ENCODE measurements around the gene NLE1.
A peak's percentile ranks its signal among the peaks of the same experiment; 100 is the strongest.
"Not testable (repeated sequence)": the region's sequence is repeated elsewhere in the genome, so short reads cannot be mapped to it uniquely, and the experiment has no call there.

The NLE1 gene

DNA sequence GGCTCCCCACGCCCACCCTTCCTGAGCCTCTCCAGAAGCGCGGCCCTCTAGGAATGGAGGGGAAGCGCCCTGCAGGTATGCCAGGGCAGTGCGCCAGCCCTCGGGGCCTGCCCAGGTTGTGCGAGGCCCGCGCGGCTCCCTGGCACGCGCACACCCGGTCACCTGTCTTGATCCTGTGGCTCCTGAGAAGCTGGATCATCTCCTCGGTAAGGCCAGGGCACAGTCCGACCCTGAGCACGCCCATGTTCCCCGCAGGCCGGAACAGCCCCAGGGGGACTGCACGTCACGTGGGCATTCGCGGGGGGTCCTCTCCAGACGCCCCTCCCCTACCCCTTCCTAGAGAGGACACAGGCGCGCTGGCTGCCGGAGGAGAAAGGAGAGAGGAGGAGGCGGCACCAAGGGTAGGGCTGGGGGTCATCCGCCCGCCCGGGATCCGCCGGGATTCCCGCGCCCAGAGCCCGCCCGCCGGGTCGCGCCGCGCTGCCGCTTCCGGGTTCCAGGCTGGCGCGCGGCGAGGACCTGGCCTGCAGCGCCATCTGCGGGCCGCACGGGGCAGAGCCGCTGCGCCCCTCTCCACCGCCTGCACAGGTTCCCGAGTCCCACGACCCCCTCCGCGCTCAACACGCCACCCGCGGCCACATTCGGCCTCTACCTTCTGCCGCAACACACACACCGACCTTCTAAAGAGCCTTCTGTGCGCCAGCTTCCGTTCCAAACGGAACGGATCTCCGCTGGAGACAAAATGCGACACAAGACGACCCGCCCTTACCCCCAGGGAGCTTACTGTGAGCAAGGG lies 22.5 kb downstream of the NLE1 start, which contains the start of gene RAD51D:
RAD51D (minus strand) TSS at position 491 of the 796 bp plus-strand sequence; CDS start at position 244, 247 bp downstream.
- peak within 1 kb of the TSS; percentile 54 for H3K4me3 ChIP-seq (replicated peaks; ENCODE audit: insufficient read depth, low read length)
- peak; percentile 14; the same call in 1 of the 2 replicates for TF ChIP-seq SPI1 (IDR thresholded peaks at IDR 0.05; ENCODE audit: borderline replicate concordance, low read depth)
- TF ChIP-seq GABPA (IDR thresholded peaks at IDR 0.05; ENCODE audit: low read depth), result no peak
- TF ChIP-seq, protein P1, sequence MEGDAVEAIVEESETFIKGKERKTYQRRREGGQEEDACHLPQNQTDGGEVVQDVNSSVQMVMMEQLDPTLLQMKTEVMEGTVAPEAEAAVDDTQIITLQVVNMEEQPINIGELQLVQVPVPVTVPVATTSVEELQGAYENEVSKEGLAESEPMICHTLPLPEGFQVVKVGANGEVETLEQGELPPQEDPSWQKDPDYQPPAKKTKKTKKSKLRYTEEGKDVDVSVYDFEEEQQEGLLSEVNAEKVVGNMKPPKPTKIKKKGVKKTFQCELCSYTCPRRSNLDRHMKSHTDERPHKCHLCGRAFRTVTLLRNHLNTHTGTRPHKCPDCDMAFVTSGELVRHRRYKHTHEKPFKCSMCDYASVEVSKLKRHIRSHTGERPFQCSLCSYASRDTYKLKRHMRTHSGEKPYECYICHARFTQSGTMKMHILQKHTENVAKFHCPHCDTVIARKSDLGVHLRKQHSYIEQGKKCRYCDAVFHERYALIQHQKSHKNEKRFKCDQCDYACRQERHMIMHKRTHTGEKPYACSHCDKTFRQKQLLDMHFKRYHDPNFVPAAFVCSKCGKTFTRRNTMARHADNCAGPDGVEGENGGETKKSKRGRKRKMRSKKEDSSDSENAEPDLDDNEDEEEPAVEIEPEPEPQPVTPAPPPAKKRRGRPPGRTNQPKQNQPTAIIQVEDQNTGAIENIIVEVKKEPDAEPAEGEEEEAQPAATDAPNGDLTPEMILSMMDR (IDR thresholded peaks at IDR 0.05; ENCODE audit: insufficient read depth, low read length), result peak; percentile 72
- peak; percentile 69 for TF ChIP-seq POLR2AphosphoS5 (IDR thresholded peaks at IDR 0.05; ENCODE audit: low read depth)
- TF ChIP-seq REST (IDR thresholded peaks at IDR 0.05; ENCODE audit: insufficient replicate concordance, low read depth), result peak; percentile 41
- peak; percentile 71 to 77 for DNase-seq (ENCODE audit: low read depth in 1 of 2, low spot score in 1 of 2)
- no peaks in the 10 kb centered on the region for H3K27me3 ChIP-seq (ENCODE audit: insufficient read depth, poor library complexity, severe bottlenecking)
- H3K27ac ChIP-seq (replicated peaks), result peak within 1 kb of the TSS; percentile 86

GRCh38 chr17:35117984-35118383 lies 24.1 kb downstream of the NLE1 start:
- peak in 1 of 2 experiments; percentile 63 for DNase-seq (ENCODE audit: low read depth in 1 of 2, low spot score in 1 of 2)
- no peak for TF ChIP-seq GABPA (IDR thresholded peaks at IDR 0.05; ENCODE audit: low read depth)
- TF ChIP-seq, protein P1 (IDR thresholded peaks at IDR 0.05; ENCODE audit: insufficient read depth, low read length), result peak; percentile 41
- TF ChIP-seq POLR2AphosphoS5 (IDR thresholded peaks at IDR 0.05; ENCODE audit: low read depth), result no peak
- no peak for TF ChIP-seq REST (IDR thresholded peaks at IDR 0.05; ENCODE audit: insufficient replicate concordance, low read depth)
- no peak for TF ChIP-seq SPI1 (IDR thresholded peaks at IDR 0.05; ENCODE audit: borderline replicate concordance, low read depth)
- Histone ChIP-seq H3K27ac (replicated peaks) (no peak overlapping the region), H3K4me3 (replicated peaks; ENCODE audit: insufficient read depth, low read length) (no peak overlapping the region), H3K27me3 (ENCODE audit: insufficient read depth, poor library complexity, severe bottlenecking) (no peaks in the 10 kb centered on the region)

DNA sequence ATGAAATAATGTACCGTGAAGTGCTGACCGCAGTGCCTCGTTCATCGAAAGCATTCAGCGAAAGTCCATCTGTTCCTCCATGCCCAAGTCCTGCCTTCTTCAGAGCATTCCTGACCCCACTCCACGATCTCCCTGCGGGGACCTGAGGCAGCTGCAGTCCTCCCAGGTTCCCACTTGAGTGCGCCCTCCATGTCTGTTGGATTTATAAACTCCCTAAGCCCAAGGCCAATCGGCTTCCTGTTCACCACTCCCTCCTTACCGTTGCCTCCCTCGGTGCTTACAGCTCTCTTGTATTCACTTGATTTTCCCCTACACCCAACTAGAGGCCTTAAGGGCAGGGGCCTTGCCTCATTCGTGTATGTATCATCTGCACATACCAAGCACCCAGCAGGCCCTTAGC lies 25.3 kb downstream of the NLE1 start:
- H3K27me3 ChIP-seq (ENCODE audit: insufficient read depth, poor library complexity, severe bottlenecking), result no peaks in the 10 kb centered on the region
- no peak for TF ChIP-seq REST (IDR thresholded peaks at IDR 0.05; ENCODE audit: insufficient replicate concordance, low read depth)
- H3K4me3 ChIP-seq (replicated peaks; ENCODE audit: insufficient read depth, low read length), result no peak overlapping the region
- no peak overlapping the region for H3K27ac ChIP-seq (replicated peaks)
- no peak for DNase-seq (ENCODE audit: low read depth in 1 of 2, low spot score in 1 of 2)

- not testable (repeated sequence) for H3K27ac ChIP-seq (replicated peaks); H3K27me3 ChIP-seq (ENCODE audit: insufficient read depth, poor library complexity, severe bottlenecking); DNase-seq (ENCODE audit: low read depth in 1 of 2, low spot score in 1 of 2); H3K4me3 ChIP-seq (replicated peaks; ENCODE audit: insufficient read depth, low read length)
These were observed 31.3 kb downstream of the NLE1 start for GRCh38 chr17:35110791-35111190.
